HS-27A (cell line): ENCODE data around the gene SLC37A2.

Experiments
- DNase-seq: peaks from one replicate; pipeline ENCODE4 v3.0.0-alpha.2; 2012; ENCODE audit warnings: low read depth, missing footprints

The SLC37A2 gene

GRCh38 chr11:125071435-125071834 lies 8.3 kb downstream of the SLC37A2 start:
- no peak for DNase-seq

- DNase-seq, result no peak
Measured at GRCh38 chr11:125071846-125072217, 8.7 kb downstream of the SLC37A2 start.

- no peak for DNase-seq
Measured at GRCh38 chr11:125072218-125072960, 9.3 kb downstream of the SLC37A2 start.

- DNase-seq, result no peak
Measured at GRCh38 chr11:125072961-125073590, 10.0 kb downstream of the SLC37A2 start.

GRCh38 chr11:125073616-125074483 lies 10.7 kb downstream of the SLC37A2 start:
- no peak for DNase-seq

- DNase-seq, result no peak
Measured at GRCh38 chr11:125074511-125075241, 11.6 kb downstream of the SLC37A2 start.

- no peak for DNase-seq
Measured at GRCh38 chr11:125075242-125075625, 12.1 kb downstream of the SLC37A2 start.

GRCh38 chr11:125075900-125076317 lies 12.8 kb downstream of the SLC37A2 start:
- DNase-seq, result no peak

- no peak for DNase-seq
Measured at GRCh38 chr11:125076378-125076945, 13.4 kb downstream of the SLC37A2 start.

GRCh38 chr11:125078016-125078415 lies 14.9 kb downstream of the SLC37A2 start:
- DNase-seq, result no peak

- DNase-seq, result no peak
Measured at GRCh38 chr11:125078516-125079140, 15.5 kb downstream of the SLC37A2 start.

- DNase-seq, result no peak
Measured at GRCh38 chr11:125079151-125079877, 16.2 kb downstream of the SLC37A2 start.

- no peak for DNase-seq
Measured at GRCh38 chr11:125079878-125080530, 16.9 kb downstream of the SLC37A2 start.

GRCh38 chr11:125080531-125080911 lies 17.4 kb downstream of the SLC37A2 start:
- no peak for DNase-seq

- DNase-seq, result no peak
Measured at GRCh38 chr11:125081098-125081798, 18.1 kb downstream of the SLC37A2 start.

- no peak for DNase-seq
Measured at GRCh38 chr11:125082040-125082439, 18.9 kb downstream of the SLC37A2 start.

GRCh38 chr11:125082611-125083311 lies 19.7 kb downstream of the SLC37A2 start:
- DNase-seq, result peak; percentile 39

- DNase-seq, result no peak
Measured at GRCh38 chr11:125083312-125084056, 20.4 kb downstream of the SLC37A2 start.
